ENCODE measurements around the gene ZFAND3.

ZFAND3 gene

DNA sequence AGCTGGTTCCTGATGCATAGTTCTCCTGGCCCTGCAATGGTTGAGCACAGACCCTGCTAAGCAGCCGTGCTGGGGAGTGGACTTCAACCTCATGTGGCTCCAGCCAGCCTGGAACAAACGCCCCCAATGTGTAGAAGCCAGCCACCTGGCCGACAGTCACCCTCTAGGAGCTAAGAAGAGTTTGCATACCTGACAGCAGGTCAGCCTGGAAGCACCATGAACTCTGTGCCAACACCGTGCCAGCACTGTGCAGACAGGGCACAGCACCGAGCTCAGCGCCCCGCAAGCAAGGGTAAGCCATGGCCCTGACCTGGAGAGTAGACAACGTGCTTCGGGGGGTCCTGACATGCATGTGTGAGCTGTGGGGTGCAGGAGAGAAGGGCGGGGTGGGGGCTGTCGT lies 356.3 kb downstream of the ZFAND3 start:
- Histone ChIP-seq H2BK12ac (ENCODE audit: low read length in 2 of 2) (no peak overlapping the region), H3K9me3 (ENCODE audit: control insufficient read depth, low read length) (no peaks in the 10 kb centered on the region), H2BK15ac (ENCODE audit: low read depth, poor library complexity, severe bottlenecking) (no peak overlapping the region), H3K9ac (ENCODE audit: low read length) (no peak overlapping the region), H2BK5ac (ENCODE audit: low read depth, low read length, poor library complexity, severe bottlenecking) (no peak overlapping the region), H3K4me3 (ENCODE audit: insufficient read depth in 1 of 2, low read depth in 1 of 2, low read length in 2 of 2) (no peak overlapping the region), H3K27me3 (ENCODE audit: control insufficient read depth in 1 of 2, insufficient read depth in 1 of 2, low read length in 2 of 2) (no peaks in the 10 kb centered on the region), H2BK120ac (ENCODE audit: low read depth, low read length) (no peak overlapping the region), H3K23ac (ENCODE audit: low read length in 2 of 2) (no peak overlapping the region), H3K36me3 (ENCODE audit: control insufficient read depth in 1 of 2, insufficient read depth in 2 of 2, low read depth in 1 of 2, low read length in 2 of 2) (peaks cover 13 to 24% of the 10 kb centered on the region in 2 experiments), H4K8ac (ENCODE audit: low read length) (no peak overlapping the region), H3K27ac (ENCODE audit: low read length, poor library complexity, severe bottlenecking) (no peak overlapping the region), H3K14ac (ENCODE audit: low read length in 2 of 2) (no peak overlapping the region), H2AFZ (ENCODE audit: low read depth, low read length) (no peak overlapping the region), H3K4me1 (ENCODE audit: control insufficient read depth, insufficient read depth, low read depth, low read length) (no peaks in the 10 kb centered on the region), H3K18ac (ENCODE audit: low read depth in 1 of 2, low read length in 2 of 2) (no peak overlapping the region), H2AK5ac (ENCODE audit: low read length, severe bottlenecking) (no peak overlapping the region), H3K79me1 (replicated peaks; ENCODE audit: low read length, poor library complexity, severe bottlenecking) (no peaks in the 10 kb centered on the region), H3K4me2 (ENCODE audit: low read length, poor library complexity, severe bottlenecking) (no peak overlapping the region), H4K91ac (ENCODE audit: low read length) (no peak overlapping the region), H3K4ac (ENCODE audit: low read depth in 1 of 2, low read length in 2 of 2) (no peak overlapping the region)
- no peak for DNase-seq
- 94% methylated on average over 7 of the region's 11 CpGs for WGBS

- H3K14ac ChIP-seq (ENCODE audit: low read length in 2 of 2), result no peak overlapping the region
- H3K18ac ChIP-seq (ENCODE audit: low read depth in 1 of 2, low read length in 2 of 2), result no peak overlapping the region
- no peak overlapping the region for H3K4me2 ChIP-seq (ENCODE audit: low read length, poor library complexity, severe bottlenecking)
- no peaks in the 10 kb centered on the region for H3K4me1 ChIP-seq (ENCODE audit: control insufficient read depth, insufficient read depth, low read depth, low read length)
- no peak overlapping the region for H4K8ac ChIP-seq (ENCODE audit: low read length)
- H2BK5ac ChIP-seq (ENCODE audit: low read depth, low read length, poor library complexity, severe bottlenecking), result no peak overlapping the region
- no peaks in the 10 kb centered on the region for H3K9me3 ChIP-seq (ENCODE audit: control insufficient read depth, low read length)
- no peak overlapping the region for H2BK15ac ChIP-seq (ENCODE audit: low read depth, poor library complexity, severe bottlenecking)
- no peak for DNase-seq
- no peak overlapping the region for H3K4me3 ChIP-seq (ENCODE audit: insufficient read depth in 1 of 2, low read depth in 1 of 2, low read length in 2 of 2)
- H3K9ac ChIP-seq (ENCODE audit: low read length), result no peak overlapping the region
- H3K27me3 ChIP-seq (ENCODE audit: control insufficient read depth in 1 of 2, insufficient read depth in 1 of 2, low read length in 2 of 2), result no peaks in the 10 kb centered on the region
- no peaks in the 10 kb centered on the region for H3K79me1 ChIP-seq (replicated peaks; ENCODE audit: low read length, poor library complexity, severe bottlenecking)
- H3K27ac ChIP-seq (ENCODE audit: low read length, poor library complexity, severe bottlenecking), result no peak overlapping the region
- no peak overlapping the region for H4K91ac ChIP-seq (ENCODE audit: low read length)
- no peak overlapping the region for H2BK120ac ChIP-seq (ENCODE audit: low read depth, low read length)
- WGBS, result 70% methylated on average over 32 of the region's 32 CpGs
- H2BK12ac ChIP-seq (ENCODE audit: low read length in 2 of 2), result no peak overlapping the region
- no peak overlapping the region for H3K4ac ChIP-seq (ENCODE audit: low read depth in 1 of 2, low read length in 2 of 2)
- H2AFZ ChIP-seq (ENCODE audit: low read depth, low read length), result no peak overlapping the region
- no peak overlapping the region for H2AK5ac ChIP-seq (ENCODE audit: low read length, severe bottlenecking)
- peaks cover 13 to 24% of the 10 kb centered on the region in 2 experiments for H3K36me3 ChIP-seq (ENCODE audit: control insufficient read depth in 1 of 2, insufficient read depth in 2 of 2, low read depth in 1 of 2, low read length in 2 of 2)
- no peak overlapping the region for H3K23ac ChIP-seq (ENCODE audit: low read length in 2 of 2)
Measured at GRCh38 chr6:38176797-38177751, 357.5 kb downstream of the ZFAND3 start.

- H2BK12ac ChIP-seq (ENCODE audit: low read length in 2 of 2), result no peak overlapping the region
- H4K91ac ChIP-seq (ENCODE audit: low read length), result peak overlapping the region; percentile 12
- H2BK15ac ChIP-seq (ENCODE audit: low read depth, poor library complexity, severe bottlenecking), result no peak overlapping the region
- peak overlapping the region; percentile 57 for H4K8ac ChIP-seq (ENCODE audit: low read length)
- H3K27ac ChIP-seq (ENCODE audit: low read length, poor library complexity, severe bottlenecking), result no peak overlapping the region
- no peak overlapping the region for H3K18ac ChIP-seq (ENCODE audit: low read depth in 1 of 2, low read length in 2 of 2)
- H3K23ac ChIP-seq (ENCODE audit: low read length in 2 of 2), result no peak overlapping the region
- no peak overlapping the region for H2AFZ ChIP-seq (ENCODE audit: low read depth, low read length)
- H3K4me2 ChIP-seq (ENCODE audit: low read length, poor library complexity, severe bottlenecking), result no peak overlapping the region
- H3K27me3 ChIP-seq (ENCODE audit: control insufficient read depth in 1 of 2, insufficient read depth in 1 of 2, low read length in 2 of 2), result no peaks in the 10 kb centered on the region
- H3K4me3 ChIP-seq (ENCODE audit: insufficient read depth in 1 of 2, low read depth in 1 of 2, low read length in 2 of 2), result no peak overlapping the region
- no peak overlapping the region for H2BK120ac ChIP-seq (ENCODE audit: low read depth, low read length)
- H3K9me3 ChIP-seq (ENCODE audit: control insufficient read depth, low read length), result no peaks in the 10 kb centered on the region
- no peaks in the 10 kb centered on the region for H3K4me1 ChIP-seq (ENCODE audit: control insufficient read depth, insufficient read depth, low read depth, low read length)
- WGBS, result 85% methylated on average over 14 of the region's 14 CpGs
- H3K79me1 ChIP-seq (replicated peaks; ENCODE audit: low read length, poor library complexity, severe bottlenecking), result no peaks in the 10 kb centered on the region
- H3K36me3 ChIP-seq (ENCODE audit: control insufficient read depth in 1 of 2, insufficient read depth in 2 of 2, low read depth in 1 of 2, low read length in 2 of 2), result peaks cover 13 to 24% of the 10 kb centered on the region in 2 experiments
- H3K9ac ChIP-seq (ENCODE audit: low read length), result no peak overlapping the region
- no peak for DNase-seq
- H2BK5ac ChIP-seq (ENCODE audit: low read depth, low read length, poor library complexity, severe bottlenecking), result no peak overlapping the region
- H3K14ac ChIP-seq (ENCODE audit: low read length in 2 of 2), result peak overlapping the region in 1 of 2 experiments; percentile 45
- H2AK5ac ChIP-seq (ENCODE audit: low read length, severe bottlenecking), result no peak overlapping the region
- no peak overlapping the region for H3K4ac ChIP-seq (ENCODE audit: low read depth in 1 of 2, low read length in 2 of 2)
Measured at GRCh38 chr6:38177882-38178583, 358.5 kb downstream of the ZFAND3 start.

DNA sequence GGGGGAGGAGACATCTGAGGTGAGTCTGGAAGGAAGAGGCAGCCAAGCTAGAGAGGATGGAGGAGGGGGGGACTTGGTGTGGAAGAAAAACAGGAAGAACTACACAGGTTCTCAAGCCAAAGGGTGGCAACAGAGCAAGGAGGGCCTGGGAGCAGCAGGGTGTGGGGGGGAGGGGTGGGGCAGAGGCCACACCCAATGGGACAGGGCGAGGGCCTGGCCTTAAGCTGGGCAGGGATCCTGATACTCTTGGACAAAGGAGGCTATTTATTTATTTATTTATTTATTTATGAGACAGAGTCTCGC lies 359.0 kb downstream of the ZFAND3 start:
- Histone ChIP-seq H2AFZ (ENCODE audit: low read depth, low read length) (no peak overlapping the region), H3K4me2 (ENCODE audit: low read length, poor library complexity, severe bottlenecking) (no peak overlapping the region)
- 100% methylated on average over 1 of the region's 2 CpGs for WGBS

More for the DNA sequence above, 359.0 kb downstream of the ZFAND3 start:
- Histone ChIP-seq H3K9me3 (ENCODE audit: control insufficient read depth, low read length) (no peaks in the 10 kb centered on the region), H3K18ac (ENCODE audit: low read depth in 1 of 2, low read length in 2 of 2) (no peak overlapping the region), H3K36me3 (ENCODE audit: control insufficient read depth in 1 of 2, insufficient read depth in 2 of 2, low read depth in 1 of 2, low read length in 2 of 2) (peaks cover 8 to 23% of the 10 kb centered on the region in 2 experiments), H3K4me3 (ENCODE audit: insufficient read depth in 1 of 2, low read depth in 1 of 2, low read length in 2 of 2) (no peak overlapping the region), H3K27ac (ENCODE audit: low read length, poor library complexity, severe bottlenecking) (no peak overlapping the region), H2BK12ac (ENCODE audit: low read length in 2 of 2) (no peak overlapping the region), H3K27me3 (ENCODE audit: control insufficient read depth in 1 of 2, insufficient read depth in 1 of 2, low read length in 2 of 2) (no peaks in the 10 kb centered on the region), H3K9ac (ENCODE audit: low read length) (no peak overlapping the region), H4K8ac (ENCODE audit: low read length) (peak overlapping the region; percentile 57), H3K23ac (ENCODE audit: low read length in 2 of 2) (no peak overlapping the region), H4K91ac (ENCODE audit: low read length) (peak overlapping the region; percentile 12), H2BK5ac (ENCODE audit: low read depth, low read length, poor library complexity, severe bottlenecking) (no peak overlapping the region), H2AK5ac (ENCODE audit: low read length, severe bottlenecking) (no peak overlapping the region), H3K79me1 (replicated peaks; ENCODE audit: low read length, poor library complexity, severe bottlenecking) (no peaks in the 10 kb centered on the region), H3K4ac (ENCODE audit: low read depth in 1 of 2, low read length in 2 of 2) (no peak overlapping the region), H2BK15ac (ENCODE audit: low read depth, poor library complexity, severe bottlenecking) (no peak overlapping the region), H3K14ac (ENCODE audit: low read length in 2 of 2) (peak overlapping the region in 1 of 2 experiments; percentile 45), H3K4me1 (ENCODE audit: control insufficient read depth, insufficient read depth, low read depth, low read length) (no peaks in the 10 kb centered on the region), H2BK120ac (ENCODE audit: low read depth, low read length) (no peak overlapping the region)
- no peak for DNase-seq
